SK-N-SH treated with all-trans-retinoic acid at 6 μM for 48 hours (cell line): ENCODE data around the gene TSKS.
A peak's percentile ranks its signal among the peaks of the same experiment; 100 is the strongest.

Source experiments
- ATAC-seq: fragments of 200-7000 bp; cut with Tn5 transposase; 3 replicates; pipeline ENCODE4 v1.9.1; 2020; ENCODE audit warnings: mild to moderate bottlenecking, moderate library complexity
- BACH2 ChIP-seq: fragments of 250-450 bp; sonication (Bioruptor Pico); IDR thresholded peaks from 2 replicates; pipeline ENCODE4 v1.9.0; 2021; ENCODE audit warnings: mild to moderate bottlenecking, borderline replicate concordance
- CSDC2 ChIP-seq: fragments of 250-450 bp; sonication (Bioruptor Pico); IDR thresholded peaks from 2 replicates; pipeline ENCODE4 v1.5.0; 2020; ENCODE audit warnings: mild to moderate bottlenecking, moderate library complexity
- CSRNP3 ChIP-seq: fragments of 250-450 bp; sonication (Bioruptor Pico); IDR thresholded peaks from 2 replicates; pipeline ENCODE4 v1.5.1; 2021; ENCODE audit warnings: mild to moderate bottlenecking, moderate library complexity
- ESRRG ChIP-seq: fragments of 250-450 bp; sonication (Bioruptor Pico); IDR thresholded peaks from 2 replicates; pipeline ENCODE4 v1.6.1; 2021; ENCODE audit warnings: mild to moderate bottlenecking
- GLIS3 ChIP-seq: fragments of 250-450 bp; sonication (Bioruptor Pico); IDR thresholded peaks from 2 replicates; pipeline ENCODE4 v1.5.0; 2020; ENCODE audit warnings: mild to moderate bottlenecking, moderate library complexity
- ISL1 ChIP-seq: fragments of 250-450 bp; sonication (Bioruptor Pico); IDR thresholded peaks from 2 replicates; pipeline ENCODE4 v2.1.2; 2022; ENCODE audit warnings: mild to moderate bottlenecking, moderate library complexity
- OSR1 ChIP-seq: fragments of 250-450 bp; sonication (Bioruptor Pico); IDR thresholded peaks from 2 replicates; pipeline ENCODE4 v1.8.0; 2022; ENCODE audit warnings: moderate library complexity, mild to moderate bottlenecking, inconsistent platforms
- PATZ1 ChIP-seq: fragments of 250-450 bp; sonication (Bioruptor Pico); IDR thresholded peaks from 2 replicates; pipeline ENCODE4 v1.8.0; 2020; ENCODE audit warnings: mild to moderate bottlenecking, moderate library complexity, borderline replicate concordance
- POU6F1 ChIP-seq: fragments of 250-450 bp; sonication (Bioruptor Pico); IDR thresholded peaks from 2 replicates; pipeline ENCODE4 v1.8.0; 2021; ENCODE audit warnings: low read depth, mild to moderate bottlenecking, moderate library complexity, borderline replicate concordance
- PPARA ChIP-seq: fragments of 250-450 bp; sonication (Bioruptor Pico); IDR thresholded peaks from 2 replicates; pipeline ENCODE4 v1.5.0; 2020; ENCODE audit warnings: mild to moderate bottlenecking, borderline replicate concordance
- RARB ChIP-seq: fragments of 250-450 bp; sonication (Bioruptor Pico); IDR thresholded peaks from 2 replicates; pipeline ENCODE4 v1.8.0; 2021; ENCODE audit warnings: mild to moderate bottlenecking, moderate library complexity
- SNAI2 ChIP-seq: fragments of 250-450 bp; sonication (Bioruptor Pico); IDR thresholded peaks from 2 replicates; pipeline ENCODE4 v1.5.0; 2020; ENCODE audit warnings: mild to moderate bottlenecking, moderate library complexity
- TOX ChIP-seq: fragments of 250-450 bp; sonication (Bioruptor Pico); IDR thresholded peaks from 2 replicates; pipeline ENCODE4 v1.8.0; 2021; ENCODE audit warnings: mild to moderate bottlenecking, moderate library complexity, borderline replicate concordance
- TSHZ2 ChIP-seq: fragments of 250-450 bp; sonication (Bioruptor Pico); IDR thresholded peaks from 2 replicates; pipeline ENCODE4 v1.5.0; 2020; ENCODE audit warnings: mild to moderate bottlenecking, moderate library complexity
- ZC3H10 ChIP-seq: fragments of 250-450 bp; sonication (Bioruptor Pico); IDR thresholded peaks from 2 replicates; pipeline ENCODE4 v1.5.1; 2021; ENCODE audit warnings: mild to moderate bottlenecking, moderate library complexity
- ZFP3 ChIP-seq: fragments of 250-450 bp; sonication (Bioruptor Pico); IDR thresholded peaks from 2 replicates; pipeline ENCODE4 v1.5.0; 2020; ENCODE audit warnings: mild to moderate bottlenecking, moderate library complexity

TSKS gene

GRCh38 chr19:49802836-49803528 is 39.9 kb upstream of the TSKS start (continued):
- no peak for TF ChIP-seq TSHZ2 (CRISPR knock-in tag)

GRCh38 chr19:49801966-49802661 is 39.0 kb upstream of the TSKS start:
- TF ChIP-seq PATZ1 (no peak), SNAI2 (no peak)
- ATAC-seq = peak; percentile 97

GRCh38 chr19:49801401-49801888 is 38.3 kb upstream of the TSKS start:
- no peak for ATAC-seq
- TF ChIP-seq GLIS3 = no peak
- TF ChIP-seq SNAI2 = no peak
- no peak for TF ChIP-seq TSHZ2 (CRISPR knock-in tag)
- no peak for TF ChIP-seq ZC3H10
- no peak for TF ChIP-seq BACH2 (CRISPR knock-in tag)
- no peak for TF ChIP-seq PATZ1
- TF ChIP-seq ESRRG (CRISPR knock-in tag) = no peak
- TF ChIP-seq ZFP3 (CRISPR knock-in tag) = no peak
- no peak for TF ChIP-seq OSR1
- TF ChIP-seq ISL1 (CRISPR knock-in tag) = no peak
- no peak for TF ChIP-seq TOX (CRISPR knock-in tag)
- no peak for TF ChIP-seq RARB (CRISPR knock-in tag)
- TF ChIP-seq POU6F1 (CRISPR knock-in tag) = no peak
- TF ChIP-seq CSRNP3 = no peak
- no peak for TF ChIP-seq PPARA
- no peak for TF ChIP-seq CSDC2
